HepG2 (cell line): ENCODE measurements around the gene IFT57.

Experiments
- ETV6 ChIP-seq: sonication (generic); formaldehyde crosslinking; conservative IDR thresholded peaks from 2 replicates; pipeline ENCODE4 v1.4.0; 2020; ENCODE audit warnings: missing genetic modification reagents
- KAT7 ChIP-seq: IDR thresholded peaks from 2 replicates; pipeline ENCODE4 v1.6.1; 2018; ENCODE audit warnings: borderline replicate concordance, missing compliant biosample characterization
- RAD51 ChIP-seq: fragments of 450-650 bp; IDR thresholded peaks from 2 replicates; pipeline ENCODE4 v1.6.1; 2016; ENCODE audit warnings: borderline replicate concordance
- ZNF501 ChIP-seq: sonication (generic); formaldehyde crosslinking; IDR thresholded peaks from 2 replicates; pipeline ENCODE4 v1.5.1; 2020; ENCODE audit warnings: mild to moderate bottlenecking, moderate library complexity, missing genetic modification reagents
- TF ChIP-seq, protein P1 (sequence below): sonication (generic); formaldehyde crosslinking; IDR thresholded peaks from 2 replicates; pipeline ENCODE4 v1.5.0; 2020; ENCODE audit warnings: mild to moderate bottlenecking, missing genetic modification reagents, moderate library complexity

GRCh38 chr3:108239082-108239481 lies 16.9 kb upstream of the IFT57 start:
- no peak for TF ChIP-seq ZNF501 (CRISPR knock-in tag)
- TF ChIP-seq KAT7 (CRISPR knock-in tag), result no peak
- TF ChIP-seq, protein P1, sequence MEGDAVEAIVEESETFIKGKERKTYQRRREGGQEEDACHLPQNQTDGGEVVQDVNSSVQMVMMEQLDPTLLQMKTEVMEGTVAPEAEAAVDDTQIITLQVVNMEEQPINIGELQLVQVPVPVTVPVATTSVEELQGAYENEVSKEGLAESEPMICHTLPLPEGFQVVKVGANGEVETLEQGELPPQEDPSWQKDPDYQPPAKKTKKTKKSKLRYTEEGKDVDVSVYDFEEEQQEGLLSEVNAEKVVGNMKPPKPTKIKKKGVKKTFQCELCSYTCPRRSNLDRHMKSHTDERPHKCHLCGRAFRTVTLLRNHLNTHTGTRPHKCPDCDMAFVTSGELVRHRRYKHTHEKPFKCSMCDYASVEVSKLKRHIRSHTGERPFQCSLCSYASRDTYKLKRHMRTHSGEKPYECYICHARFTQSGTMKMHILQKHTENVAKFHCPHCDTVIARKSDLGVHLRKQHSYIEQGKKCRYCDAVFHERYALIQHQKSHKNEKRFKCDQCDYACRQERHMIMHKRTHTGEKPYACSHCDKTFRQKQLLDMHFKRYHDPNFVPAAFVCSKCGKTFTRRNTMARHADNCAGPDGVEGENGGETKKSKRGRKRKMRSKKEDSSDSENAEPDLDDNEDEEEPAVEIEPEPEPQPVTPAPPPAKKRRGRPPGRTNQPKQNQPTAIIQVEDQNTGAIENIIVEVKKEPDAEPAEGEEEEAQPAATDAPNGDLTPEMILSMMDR, result no peak
- TF ChIP-seq ETV6 (CRISPR knock-in tag), result no peak
- TF ChIP-seq RAD51, result no peak
